Gastroesophageal sphincter (tissue), 4 donors: ENCODE measurements around the gene CTBP1. TPM values are rescaled to one million over a fixed set of nuclear protein-coding genes. Genes with fewer than 3 reads are reported as not detected.

Source experiments
- ATAC-seq: fragments of 150-250 bp; one replicate; pipeline ENCODE4 v1.9.1; 2016; ENCODE audit warnings: mild to moderate bottlenecking, moderate library complexity
- H3K27ac ChIP-seq, 4 donors: fragments of 200-600 bp; sonication (generic) in 3 of 4; 1 replicate in 3 of 4; 2 replicates in 1 of 4; pipeline ENCODE4 v1.5.1; 2016 to 2019
- H3K27me3 ChIP-seq: fragments of 200-600 bp; sonication (generic); one replicate; pipeline ENCODE4 v1.5.1; 2019
- H3K36me3 ChIP-seq, 2 donors: fragments of 200-600 bp; sonication (generic); one replicate each; pipeline ENCODE4 v1.5.1; 2019; ENCODE audit warnings: control low read depth in 1 of 2
- H3K4me1 ChIP-seq, 3 donors: fragments of 200-600 bp; sonication (generic); 1 replicate in 2 of 3; 2 replicates in 1 of 3; pipeline ENCODE4 v1.5.1; 2016 to 2019; ENCODE audit warnings: control low read depth in 2 of 3
- H3K4me3 ChIP-seq, 2 donors: fragments of 200-600 bp; sonication (generic); one replicate each; pipeline ENCODE4 v1.5.1; 2019; ENCODE audit warnings: mild to moderate bottlenecking in 1 of 2, moderate library complexity in 1 of 2
- H3K9me3 ChIP-seq, 3 donors: fragments of 200-600 bp; sonication (generic); one replicate each; pipeline ENCODE4 v1.5.1; 2017 to 2019; ENCODE audit warnings: control low read depth in 2 of 3
- EP300 ChIP-seq: sonication (generic); formaldehyde crosslinking; IDR thresholded peaks from one replicate; pipeline ENCODE4 v1.6.1; 2017; ENCODE audit warnings: antibody characterized with exemption, mild to moderate bottlenecking
- POLR2A ChIP-seq, 2 donors: fragments of 450-650 bp; IDR thresholded peaks; one replicate each; pipeline ENCODE4 v1.6.1; 2017; ENCODE audit warnings: antibody characterized with exemption in 2 of 2, mild to moderate bottlenecking in 2 of 2, moderate library complexity in 1 of 2
- POLR2AphosphoS5 ChIP-seq: sonication (generic); formaldehyde crosslinking; IDR thresholded peaks from one replicate; pipeline ENCODE4 v1.6.1; 2017; ENCODE audit warnings: antibody characterized with exemption
- WGBS, 2 donors: methylation state at CpG; one replicate each; pipeline ENCODE4 v1.1.5; 2018; ENCODE audit warnings: low coverage in 1 of 2; 5-methylcytosine and 5-hydroxymethylcytosine counted together
- total RNA-seq, 4 donors: library from RNA; depleted of rRNA; stranded (reverse); fragments of >200 nt; gene quantifications; one replicate each; pipeline ENCODE4 v1.1.0, GENCODE V29; 2016
- TF ChIP-seq, protein P1 (sequence below), 4 experiments: fragments of 200-600 bp in 2 of 4; fragments of 450-650 bp in 2 of 4; sonication (generic) in 1 of 4; IDR thresholded peaks; one replicate each; pipeline ENCODE4 v1.5.1; 2017 to 2019; ENCODE audit warnings: antibody characterized with exemption in 4 of 4, mild to moderate bottlenecking in 2 of 4, moderate library complexity in 2 of 4

The CTBP1 gene
- total RNA-seq, 4 donors from 2014 or later: 126 to 271 (median 164) TPM

DNA sequence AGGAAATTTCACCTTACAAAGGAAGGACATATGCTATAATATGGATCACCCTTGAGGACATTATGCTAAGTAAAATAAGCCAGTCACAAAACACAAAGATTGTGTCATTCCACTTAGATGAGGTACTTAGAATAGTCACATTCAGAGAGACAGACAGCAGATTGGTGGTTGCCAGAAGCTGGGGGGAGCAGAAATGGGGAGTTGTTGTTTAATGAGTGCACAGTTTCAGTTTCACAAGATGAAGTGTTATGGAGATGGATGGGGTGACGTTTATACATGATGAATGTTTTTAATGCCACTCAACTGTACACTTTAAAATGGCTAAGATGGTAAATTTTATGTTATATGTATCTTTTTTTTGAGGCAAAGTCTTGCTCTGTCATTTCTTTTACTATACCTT lies 61.7 kb downstream of the CTBP1 start:
- TF ChIP-seq EP300: no peak
- TF ChIP-seq, protein P1, sequence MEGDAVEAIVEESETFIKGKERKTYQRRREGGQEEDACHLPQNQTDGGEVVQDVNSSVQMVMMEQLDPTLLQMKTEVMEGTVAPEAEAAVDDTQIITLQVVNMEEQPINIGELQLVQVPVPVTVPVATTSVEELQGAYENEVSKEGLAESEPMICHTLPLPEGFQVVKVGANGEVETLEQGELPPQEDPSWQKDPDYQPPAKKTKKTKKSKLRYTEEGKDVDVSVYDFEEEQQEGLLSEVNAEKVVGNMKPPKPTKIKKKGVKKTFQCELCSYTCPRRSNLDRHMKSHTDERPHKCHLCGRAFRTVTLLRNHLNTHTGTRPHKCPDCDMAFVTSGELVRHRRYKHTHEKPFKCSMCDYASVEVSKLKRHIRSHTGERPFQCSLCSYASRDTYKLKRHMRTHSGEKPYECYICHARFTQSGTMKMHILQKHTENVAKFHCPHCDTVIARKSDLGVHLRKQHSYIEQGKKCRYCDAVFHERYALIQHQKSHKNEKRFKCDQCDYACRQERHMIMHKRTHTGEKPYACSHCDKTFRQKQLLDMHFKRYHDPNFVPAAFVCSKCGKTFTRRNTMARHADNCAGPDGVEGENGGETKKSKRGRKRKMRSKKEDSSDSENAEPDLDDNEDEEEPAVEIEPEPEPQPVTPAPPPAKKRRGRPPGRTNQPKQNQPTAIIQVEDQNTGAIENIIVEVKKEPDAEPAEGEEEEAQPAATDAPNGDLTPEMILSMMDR (IDR thresholded peaks at IDR 0.05): no peak
- no peak for TF ChIP-seq POLR2A (IDR thresholded peaks at IDR 0.05)
- TF ChIP-seq POLR2AphosphoS5: no peak
- H3K27ac ChIP-seq: no peak overlapping the region
- 41 to 60% methylated on average over 1 of the region's 1 CpG for WGBS, 2 donors
- H3K36me3 ChIP-seq: no peaks in the 10 kb centered on the region
- peaks cover 0 to 14% (median 6%) of the 10 kb centered on the region in 3 donors for H3K4me1 ChIP-seq
- no peak for ATAC-seq
- no peak overlapping the region for H3K4me3 ChIP-seq
- no peaks in the 10 kb centered on the region for H3K27me3 ChIP-seq
- H3K9me3 ChIP-seq: no peaks in the 10 kb centered on the region

DNA sequence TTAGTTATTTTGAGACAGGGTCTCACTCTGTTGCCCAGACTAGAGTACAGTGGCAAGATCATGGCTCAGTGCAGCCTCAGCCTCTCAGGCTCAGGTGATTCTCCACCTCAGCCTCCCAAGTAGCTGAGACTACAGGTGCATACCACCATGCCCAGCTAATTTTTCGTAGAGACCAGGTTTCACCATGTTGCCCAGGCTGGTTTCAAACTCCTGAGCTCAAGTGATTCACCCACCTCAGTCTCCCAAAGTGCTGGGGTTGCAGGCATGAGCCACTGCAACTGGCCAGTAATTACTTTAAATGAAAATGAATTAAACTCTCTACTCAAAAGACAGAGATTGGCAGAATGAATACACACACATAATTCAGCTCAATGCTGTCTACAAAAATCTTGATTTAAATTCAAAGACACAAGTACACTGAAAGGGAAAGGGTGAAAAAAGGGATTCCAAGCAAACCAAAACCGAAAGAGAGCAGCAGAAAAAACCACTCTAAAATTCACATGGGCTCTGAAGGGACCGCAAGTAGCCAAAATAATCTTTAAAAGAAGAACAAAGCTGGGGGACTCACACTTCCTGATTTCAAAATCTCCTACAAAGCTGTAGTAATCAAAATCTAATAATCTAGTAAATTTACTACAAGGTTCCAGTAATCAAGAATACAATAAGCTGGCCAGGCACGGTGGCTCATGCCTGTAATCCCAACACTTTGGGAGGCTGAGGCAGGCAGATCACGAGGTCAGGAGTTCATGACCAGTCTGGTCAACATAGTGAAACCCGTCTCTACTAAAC lies 64.8 kb downstream of the CTBP1 start:
- Histone ChIP-seq H3K4me3 (no peak overlapping the region), H3K27me3 (no peaks in the 10 kb centered on the region), H3K36me3 (no peaks in the 10 kb centered on the region), H3K27ac (peak overlapping the region in 3 of 4 donors; percentile 9 to 22 (median 12)), H3K9me3 (peaks cover 0 to 8% (median 0%) of the 10 kb centered on the region in 3 donors), H3K4me1 (no peaks in the 10 kb centered on the region)
- TF ChIP-seq POLR2A (IDR thresholded peaks at IDR 0.05) (no peak), EP300 (no peak), POLR2AphosphoS5 (no peak)
- TF ChIP-seq, protein P1 (IDR thresholded peaks at IDR 0.05): no peak
- 47 to 56% methylated on average over 3 to 6 of the region's 6 CpGs for WGBS, 2 donors
- ATAC-seq: peak; percentile 43

DNA sequence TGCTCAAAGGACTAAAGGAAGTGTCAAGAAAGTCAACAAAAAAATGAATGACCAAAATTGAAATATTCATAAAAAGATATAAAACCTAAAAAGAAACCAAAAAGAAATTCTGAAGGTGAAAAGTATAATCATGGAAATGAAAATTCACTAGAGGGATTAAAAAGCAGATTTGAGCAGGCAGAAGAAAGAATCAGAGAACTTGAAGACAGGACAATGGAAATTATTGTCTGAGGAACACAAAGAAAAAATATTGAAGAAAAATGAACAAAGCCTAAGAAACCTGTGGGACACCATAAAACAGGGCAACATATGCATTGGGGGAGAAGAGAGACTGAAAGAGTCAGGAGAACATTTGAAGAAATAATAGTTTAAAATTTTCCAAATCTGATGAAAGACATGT lies 66.6 kb downstream of the CTBP1 start:
- no peaks in the 10 kb centered on the region for H3K27me3 ChIP-seq
- peaks cover 0 to 8% (median 0%) of the 10 kb centered on the region in 3 donors for H3K9me3 ChIP-seq
- no peaks in the 10 kb centered on the region for H3K36me3 ChIP-seq
- no peak for ATAC-seq
- H3K4me3 ChIP-seq: no peak overlapping the region
- TF ChIP-seq POLR2A (IDR thresholded peaks at IDR 0.05) (no peak), EP300 (no peak), POLR2AphosphoS5 (no peak)
- no peak overlapping the region for H3K27ac ChIP-seq
- H3K4me1 ChIP-seq: peaks cover 0 to 7% (median 3%) of the 10 kb centered on the region in 3 donors

DNA sequence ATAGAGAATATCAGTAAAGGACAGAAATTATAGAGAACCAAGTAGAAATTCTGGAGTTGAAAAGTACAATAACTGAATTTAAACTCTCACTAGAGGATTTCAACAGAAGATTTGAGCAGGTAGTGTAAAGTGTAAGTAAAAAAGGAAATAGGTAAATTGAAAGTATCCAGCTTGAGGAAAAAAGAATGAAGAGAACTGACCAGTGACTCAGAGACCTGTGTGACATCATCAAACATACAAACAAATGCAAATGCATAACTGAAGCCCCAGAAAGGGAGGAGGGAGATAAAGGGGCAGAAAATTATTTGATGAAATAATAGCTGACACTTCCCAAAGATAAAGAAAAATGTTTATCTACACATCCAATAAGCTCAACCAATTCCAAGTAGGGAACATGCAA lies 68.3 kb downstream of the CTBP1 start:
- Histone ChIP-seq H3K27ac (no peak overlapping the region), H3K9me3 (peaks cover 0 to 8% (median 0%) of the 10 kb centered on the region in 3 donors), H3K4me3 (no peak overlapping the region), H3K36me3 (no peaks in the 10 kb centered on the region), H3K4me1 (peaks cover 0 to 13% (median 6%) of the 10 kb centered on the region in 3 donors), H3K27me3 (no peaks in the 10 kb centered on the region)
- no peak for ATAC-seq
- no peak for TF ChIP-seq EP300
- TF ChIP-seq, protein P1 (IDR thresholded peaks at IDR 0.05): no peak
- TF ChIP-seq POLR2AphosphoS5: no peak
- no peak for TF ChIP-seq POLR2A (IDR thresholded peaks at IDR 0.05)

DNA sequence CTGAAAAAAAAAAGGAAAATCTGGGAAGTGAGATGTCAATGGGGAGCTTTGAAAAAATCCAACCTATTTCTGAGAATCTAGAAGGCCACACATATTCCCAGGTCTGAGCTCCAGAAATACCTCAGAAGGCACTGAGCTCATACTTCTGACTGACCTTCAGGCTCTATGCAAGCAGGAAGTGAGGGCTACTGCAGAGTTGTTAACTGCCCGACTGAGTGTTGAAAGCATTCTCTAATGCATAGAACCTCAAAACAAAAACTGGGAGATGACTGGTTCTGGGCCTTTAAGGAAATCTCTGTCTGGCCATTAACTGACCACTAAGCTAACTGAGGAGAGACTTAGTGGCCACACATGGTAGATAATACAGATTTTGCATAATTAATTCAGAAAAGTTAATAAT lies 69.0 kb downstream of the CTBP1 start:
- H3K4me3 ChIP-seq: no peak overlapping the region
- WGBS, 2 donors: 86% methylated on average over 1 of the region's 1 CpG; no CpG with 5 or more reads in 1 of the 2 donors
- TF ChIP-seq POLR2AphosphoS5: no peak
- no peak for TF ChIP-seq EP300
- TF ChIP-seq POLR2A (IDR thresholded peaks at IDR 0.05): no peak
- TF ChIP-seq, protein P1 (IDR thresholded peaks at IDR 0.05): no peak
- no peak for ATAC-seq
- peaks cover 0 to 8% (median 0%) of the 10 kb centered on the region in 3 donors for H3K9me3 ChIP-seq
- no peaks in the 10 kb centered on the region for H3K27me3 ChIP-seq
- no peak overlapping the region for H3K27ac ChIP-seq
- H3K36me3 ChIP-seq: no peaks in the 10 kb centered on the region
- H3K4me1 ChIP-seq: peaks cover 0 to 13% (median 6%) of the 10 kb centered on the region in 3 donors
